Heart right ventricle (tissue), 16 donors: ENCODE results near the gene GDNF. TPM values are rescaled to one million over a fixed set of nuclear protein-coding genes. Genes with fewer than 3 reads are reported as not detected.
"Not testable (repeated sequence)": the region's sequence is repeated elsewhere in the genome, so short reads cannot be mapped to it uniquely, and the experiment has no call there.

ENCODE experiments used
- ATAC-seq, 8 donors: fragments of 200-7000 bp; cut with Tn5 transposase; one replicate each; pipeline ENCODE4 v1.9.1; 2020; ENCODE audit warnings: mild to moderate bottlenecking in 8 of 8, moderate library complexity in 8 of 8, moderate number of reproducible peaks in 1 of 8
- DNase-seq, 2 donors: peaks; one replicate each; pipeline ENCODE4 v3.0.0-alpha.2; 2020
- H3K27ac ChIP-seq, 10 donors: fragments of 200-600 bp; sonication (generic) in 2 of 10; one replicate each; pipeline versions ENCODE4 v1.5.0 to v1.8.0; 2020 to 2022; ENCODE audit warnings: mild to moderate bottlenecking in 3 of 10
- H3K27me3 ChIP-seq, 7 donors: fragments of 200-600 bp; one replicate each; pipeline ENCODE4 v1.8.0; 2021 to 2022; ENCODE audit warnings: mild to moderate bottlenecking in 2 of 7
- H3K36me3 ChIP-seq, 9 donors: fragments of 200-600 bp; sonication (generic) in 1 of 9; one replicate each; pipeline versions ENCODE4 v1.5.0 to v1.8.0; 2020 to 2022; ENCODE audit warnings: mild to moderate bottlenecking in 2 of 9
- H3K4me1 ChIP-seq, 9 donors: fragments of 200-600 bp; sonication (generic) in 1 of 9; one replicate each; pipeline versions ENCODE4 v1.5.0 to v1.8.0; 2020 to 2022; ENCODE audit warnings: mild to moderate bottlenecking in 4 of 9
- H3K4me3 ChIP-seq, 10 donors: fragments of 200-600 bp; sonication (generic) in 2 of 10; one replicate each; pipeline versions ENCODE4 v1.5.0 to v1.8.0; 2020 to 2022; ENCODE audit warnings: mild to moderate bottlenecking in 7 of 10, moderate library complexity in 2 of 10
- H3K9me3 ChIP-seq, 11 donors: fragments of 200-600 bp in 10 of 11; sonication (generic) in 2 of 11; one replicate each; pipeline versions ENCODE4 v1.5.0 to v1.8.0; 2013 to 2022; ENCODE audit warnings: mild to moderate bottlenecking in 2 of 11, control low read depth in 1 of 11, moderate library complexity in 1 of 11
- CTCF ChIP-seq, 9 donors: fragments of 200-600 bp; sonication (generic) in 2 of 9; IDR thresholded peaks; one replicate each; pipeline versions ENCODE4 v1.5.0 to v1.8.0; 2021 to 2022; ENCODE audit warnings: antibody characterized with exemption in 9 of 9, mild to moderate bottlenecking in 5 of 9, moderate library complexity in 1 of 9
- WGBS, 2 donors: extraction: QIAGEN DNeasy Blood & Tissue Kit; methylation state at CpG; one replicate each; pipeline ENCODE4 v1.1.7; 2013; ENCODE audit warnings: inconsistent platforms in 1 of 2; 5-methylcytosine and 5-hydroxymethylcytosine counted together
- intact Hi-C, 10 donors: fragments of 100-400 bp; cut with DNase I; formaldehyde crosslinking; loops; one replicate each; pipeline versions ENCODE4 v1.11.1 to v1.14.2; 2022
- polyA plus RNA-seq, 2 donors: library from polyadenylated mRNA; stranded (reverse); fragments of 200-250 nt; gene quantifications; one replicate each; pipeline ENCODE4 v1.2.3, GENCODE V29; 2013
- total RNA-seq, 10 donors: library from RNA; stranded (reverse); fragmentation: NEBNext Ultra II Directional in 3 of 10; extraction: Animal tissue kit (Norgen Biotek cat#: 25700) in 3 of 10; gene quantifications; one replicate each; pipeline versions ENCODE4 v1.2.1 to v1.2.4, GENCODE V29; 2021 to 2023
- donor health status: Arrhythmogenic right ventricular cardiomyopathy.
- donor health status: ischemic (EF 13 %, LVEDD 7.1; RV severe dilation, severe dysfunction).
- donor health status: healthy with polysubstance abuse.
- donor health status: DM: no; HTN: yes; CAD: no.
- donor health status: DM: no; HTN: no; CAD: no.
- donor health status: ischemic (EF 25% LVEDD 6.9; RV normal size, moderate dysfunction).
- donor health status: ischemic (EF 25% LVEDD 5.7; RV mildly dilated, moderate dysfunction).
- donor health status: healthy.
- donor health status: DM: yes; HTN: yes; CAD: no.
- donor health status: Ischemic cardiomyopathy.
- donor health status: ischemic (EF 35%, LVEDD 5.7; RV mildly dilated, moderate dysfunction).
- donor health status: nonischemic (EF 11% LVEDD 7.7; RV severe dilation, severe dysfunction).
- donor health status: DM: yes; HTN: yes; CAD: no.
- donor health status: PGD.
- donor health status: ischemic (EF 29% LVEDD 5.4; RV normal size, mild dysfunction).
- donor health status: nonischemic (EF 23%, LVEDD 6.1; RV moderate dilation, normal function).

The GDNF gene
- total and polyA plus RNA-seq, 12 donors = 0.04 to 0.94 (median 0.21) TPM; not detected in 3

GRCh38 chr5:37786416-37786815 is 53.4 kb downstream of the GDNF start:
- no peak overlapping the region for H3K4me3 ChIP-seq
- ATAC-seq (no peak), DNase-seq (no peak)
- no peak for TF ChIP-seq CTCF (IDR thresholded peaks at IDR 0.05)
- no peaks in the 10 kb centered on the region for H3K4me1 ChIP-seq
- WGBS, 2 donors = 72 to 85% methylated on average over 2 of the region's 2 CpGs
- no peaks in the 10 kb centered on the region for H3K36me3 ChIP-seq
- H3K27me3 ChIP-seq = no peaks in the 10 kb centered on the region
- intact Hi-C loops = no loop called here
- no peak overlapping the region for H3K27ac ChIP-seq
- H3K9me3 ChIP-seq = no peaks in the 10 kb centered on the region

- WGBS, 2 donors = 61 to 70% methylated on average over 8 of the region's 8 CpGs
- H3K4me1 ChIP-seq, H3K36me3 ChIP-seq, H3K9me3 ChIP-seq, H3K27ac ChIP-seq, intact Hi-C loops, DNase-seq, H3K27me3 ChIP-seq, ATAC-seq, H3K4me3 ChIP-seq: not testable (repeated sequence)
These were observed 58.4 kb downstream of the GDNF start for GRCh38 chr5:37781409-37781808.

- Histone ChIP-seq H3K4me3 (no peak overlapping the region), H3K27ac (no peak overlapping the region), H3K36me3 (no peaks in the 10 kb centered on the region), H3K27me3 (no peaks in the 10 kb centered on the region), H3K4me1 (no peaks in the 10 kb centered on the region), H3K9me3 (peaks cover 0 to 22% (median 11%) of the 10 kb centered on the region in 11 donors)
- no peak for TF ChIP-seq CTCF (IDR thresholded peaks at IDR 0.05)
- DNase-seq (no peak), ATAC-seq (no peak)
- WGBS, 2 donors = 81 to 88% methylated on average over 15 of the region's 15 CpGs
- intact Hi-C loops = no loop called here
These were observed 62.3 kb downstream of the GDNF start for GRCh38 chr5:37777432-37778130.

GRCh38 chr5:37776826-37777225 is 63.0 kb downstream of the GDNF start:
- no peaks in the 10 kb centered on the region for H3K36me3 ChIP-seq
- H3K4me3 ChIP-seq = no peak overlapping the region
- no peak overlapping the region for H3K27ac ChIP-seq
- peak in 1 of 8 donors; percentile 33 for ATAC-seq
- 56 to 62% methylated on average over 7 of the region's 7 CpGs for WGBS, 2 donors
- no peaks in the 10 kb centered on the region for H3K4me1 ChIP-seq
- intact Hi-C loops = no loop called here
- no peaks in the 10 kb centered on the region for H3K27me3 ChIP-seq
- H3K9me3 ChIP-seq = peaks cover 0 to 22% (median 11%) of the 10 kb centered on the region in 11 donors
- TF ChIP-seq CTCF (IDR thresholded peaks at IDR 0.05) = no peak
- no peak for DNase-seq

- TF ChIP-seq CTCF (IDR thresholded peaks at IDR 0.05) = peak in 7 of 9 donors; percentile 16 to 54 (median 35)
- 96 to 99% methylated on average over 9 of the region's 9 CpGs for WGBS, 2 donors
- Histone ChIP-seq H3K4me3 (no peak overlapping the region), H3K4me1 (no peaks in the 10 kb centered on the region), H3K9me3 (peaks cover 0 to 22% (median 11%) of the 10 kb centered on the region in 11 donors), H3K27me3 (no peaks in the 10 kb centered on the region), H3K36me3 (no peaks in the 10 kb centered on the region), H3K27ac (no peak overlapping the region)
- no peak for ATAC-seq
- no peak for DNase-seq
- intact Hi-C loops = no loop called here
These were observed 64.8 kb downstream of the GDNF start for GRCh38 chr5:37774912-37775483.
